Upper lobe of left lung (tissue), 6 donors: Measurements from ENCODE around the gene DUSP15. TPM values are rescaled to one million over a fixed set of nuclear protein-coding genes. Genes with fewer than 3 reads are reported as not detected.

ENCODE experiments used
- ATAC-seq, 2 donors: fragments of 200-7000 bp; cut with Tn5 transposase; one replicate each; pipeline ENCODE4 v1.9.1; 2022; ENCODE audit warnings: mild to moderate bottlenecking in 2 of 2, moderate library complexity in 2 of 2; ENCODE audit not compliant: low FRiP score in 2 of 2
- DNase-seq, 2 donors: peaks; one replicate each; pipeline ENCODE4 v3.0.0-alpha.2; 2019 to 2020
- H3K27ac ChIP-seq, 4 donors: fragments of 200-600 bp; sonication (generic); one replicate each; pipeline ENCODE4 v1.5.1; 2016 to 2019
- H3K27me3 ChIP-seq, 4 donors: fragments of 200-600 bp; sonication (generic); one replicate each; pipeline ENCODE4 v1.5.1; 2017 to 2019
- H3K36me3 ChIP-seq, 4 donors: fragments of 200-600 bp; sonication (generic); one replicate each; pipeline ENCODE4 v1.5.1; 2016 to 2019
- H3K4me1 ChIP-seq, 4 donors: fragments of 200-600 bp; sonication (generic); one replicate each; pipeline ENCODE4 v1.5.1; 2018 to 2019
- H3K4me3 ChIP-seq, 4 donors: fragments of 200-600 bp; sonication (generic); one replicate each; pipeline ENCODE4 v1.5.1; 2017 to 2019; ENCODE audit warnings: mild to moderate bottlenecking in 2 of 4, moderate library complexity in 1 of 4
- H3K9me3 ChIP-seq, 4 donors: fragments of 200-600 bp; sonication (generic); one replicate each; pipeline ENCODE4 v1.5.1; 2018 to 2019
- EP300 ChIP-seq, 4 donors: sonication (generic); formaldehyde crosslinking; IDR thresholded peaks; one replicate each; pipeline ENCODE4 v1.5.1; 2017; ENCODE audit warnings: antibody characterized with exemption in 4 of 4, control low read depth in 2 of 4
- POLR2A ChIP-seq, 4 donors: fragments of 450-650 bp; IDR thresholded peaks; one replicate each; pipeline ENCODE4 v1.5.1; 2016 to 2017; ENCODE audit warnings: antibody characterized with exemption in 4 of 4, mild to moderate bottlenecking in 2 of 4
- POLR2AphosphoS5 ChIP-seq, 2 donors: sonication (generic); formaldehyde crosslinking; IDR thresholded peaks; one replicate each; pipeline ENCODE4 v1.5.1; 2017; ENCODE audit warnings: antibody characterized with exemption in 2 of 2
- WGBS, 2 donors: methylation state at CpG; one replicate each; pipeline ENCODE4 v1.1.5; 2017 to 2018; 5-methylcytosine and 5-hydroxymethylcytosine counted together
- total RNA-seq, 6 donors: library from RNA; depleted of rRNA in 4 of 6; stranded (reverse); fragments of >200 nt in 4 of 6; gene quantifications; one replicate each; pipeline versions ENCODE4 v1.1.0 to v1.2.1, GENCODE V29; 2016 to 2021
- TF ChIP-seq, protein P1 (sequence below), 6 experiments: fragments of 450-650 bp in 4 of 6; fragments of 200-600 bp in 2 of 6; sonication (generic) in 2 of 6; IDR thresholded peaks; one replicate each; pipeline ENCODE4 v1.5.1; 2016 to 2019; ENCODE audit warnings: antibody characterized with exemption in 6 of 6
- donor health status: DM: no; HTN: no; CAD: no; lungs with moderate emphysema.
- donor health status: DM: no; HTN: yes; CAD: no; lungs with severe emphysema.

The DUSP15 gene
- total RNA-seq, 6 donors from 2014 or later = 0.69 to 1.7 (median 1.1) TPM; not detected in 1

DNA sequence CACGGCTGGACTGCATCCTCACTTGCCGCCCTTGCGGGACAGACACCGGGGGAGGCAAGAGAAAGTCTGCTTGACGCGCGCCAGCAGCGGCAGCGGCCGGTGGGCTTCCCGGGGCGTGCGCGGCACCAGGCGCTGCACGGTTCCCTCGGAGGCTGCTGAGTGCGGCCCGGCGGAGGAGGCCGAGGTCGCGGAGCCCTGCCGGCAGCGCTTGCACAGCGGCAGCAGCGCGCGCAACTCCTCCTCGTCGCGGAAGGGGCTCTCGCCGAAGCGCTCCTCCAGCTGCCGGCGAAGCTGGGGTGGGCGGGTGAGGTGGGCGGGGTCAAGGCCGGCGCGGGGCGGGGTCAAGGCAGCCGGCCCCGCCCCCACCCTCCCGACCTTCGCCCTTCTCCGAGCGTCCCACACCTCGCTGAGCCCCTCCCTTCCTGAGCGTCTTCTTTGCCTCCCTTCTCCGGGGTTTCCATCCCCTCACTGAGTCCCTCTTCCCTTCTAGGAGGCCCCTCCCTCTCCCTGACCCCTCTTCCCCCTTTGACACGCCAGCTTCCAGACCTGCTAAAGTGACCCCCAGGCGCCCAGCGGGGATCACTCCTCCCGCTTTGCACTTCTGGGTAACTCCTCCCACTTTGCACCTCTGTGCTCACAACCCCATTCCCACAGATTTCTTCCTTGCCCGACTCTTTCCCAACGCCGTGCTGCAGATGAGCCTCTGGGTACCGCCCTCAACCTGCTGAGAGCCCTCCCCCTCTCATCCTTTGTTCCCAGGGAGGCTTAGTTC is 8.8 kb downstream of the DUSP15 start:
- Histone ChIP-seq H3K9me3 (no peaks in the 10 kb centered on the region), H3K27me3 (peaks cover 0 to 11% (median 6%) of the 10 kb centered on the region in 4 donors), H3K36me3 (no peaks in the 10 kb centered on the region), H3K27ac (peak overlapping the region in 1 of 4 donors; percentile 18), H3K4me3 (peak overlapping the region; percentile 15 to 73 (median 54)), H3K4me1 (peaks cover 16 to 17% (median 16%) of the 10 kb centered on the region in 4 donors)
- peak; percentile 38 to 92 for DNase-seq
- 17 to 22% methylated on average over 13 to 28 of the region's 60 CpGs for WGBS, 2 donors
- TF ChIP-seq POLR2A (IDR thresholded peaks at IDR 0.05) (no peak), EP300 (IDR thresholded peaks at IDR 0.05) (no peak), POLR2AphosphoS5 (IDR thresholded peaks at IDR 0.05) (no peak)
- TF ChIP-seq, protein P1, sequence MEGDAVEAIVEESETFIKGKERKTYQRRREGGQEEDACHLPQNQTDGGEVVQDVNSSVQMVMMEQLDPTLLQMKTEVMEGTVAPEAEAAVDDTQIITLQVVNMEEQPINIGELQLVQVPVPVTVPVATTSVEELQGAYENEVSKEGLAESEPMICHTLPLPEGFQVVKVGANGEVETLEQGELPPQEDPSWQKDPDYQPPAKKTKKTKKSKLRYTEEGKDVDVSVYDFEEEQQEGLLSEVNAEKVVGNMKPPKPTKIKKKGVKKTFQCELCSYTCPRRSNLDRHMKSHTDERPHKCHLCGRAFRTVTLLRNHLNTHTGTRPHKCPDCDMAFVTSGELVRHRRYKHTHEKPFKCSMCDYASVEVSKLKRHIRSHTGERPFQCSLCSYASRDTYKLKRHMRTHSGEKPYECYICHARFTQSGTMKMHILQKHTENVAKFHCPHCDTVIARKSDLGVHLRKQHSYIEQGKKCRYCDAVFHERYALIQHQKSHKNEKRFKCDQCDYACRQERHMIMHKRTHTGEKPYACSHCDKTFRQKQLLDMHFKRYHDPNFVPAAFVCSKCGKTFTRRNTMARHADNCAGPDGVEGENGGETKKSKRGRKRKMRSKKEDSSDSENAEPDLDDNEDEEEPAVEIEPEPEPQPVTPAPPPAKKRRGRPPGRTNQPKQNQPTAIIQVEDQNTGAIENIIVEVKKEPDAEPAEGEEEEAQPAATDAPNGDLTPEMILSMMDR (IDR thresholded peaks at IDR 0.05) = no peak
- ATAC-seq = peak in 1 of 2 donors; percentile 88

DNA sequence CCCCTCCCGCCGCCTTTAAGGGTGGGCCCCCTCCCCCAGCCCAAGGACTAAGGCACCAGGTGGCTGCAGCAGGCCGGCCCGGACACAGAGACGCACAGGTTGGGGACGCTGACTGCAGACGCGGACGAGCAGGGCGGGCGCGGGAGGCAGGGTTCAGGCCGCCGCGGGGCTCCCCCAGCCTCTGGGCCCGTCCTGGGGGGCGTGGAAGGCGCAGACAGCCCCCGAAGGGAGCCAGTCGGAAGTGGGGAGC is 9.3 kb downstream of the DUSP15 start:
- Histone ChIP-seq H3K27me3 (peaks cover 0 to 11% (median 6%) of the 10 kb centered on the region in 4 donors), H3K4me3 (peak overlapping the region; percentile 15 to 73 (median 54)), H3K36me3 (no peaks in the 10 kb centered on the region), H3K4me1 (peaks cover 16 to 17% (median 16%) of the 10 kb centered on the region in 4 donors), H3K9me3 (no peaks in the 10 kb centered on the region), H3K27ac (peak overlapping the region in 1 of 4 donors; percentile 18)
- 3% methylated on average over 6 to 7 of the region's 20 CpGs for WGBS, 2 donors
- TF ChIP-seq POLR2A (IDR thresholded peaks at IDR 0.05) (no peak), EP300 (IDR thresholded peaks at IDR 0.05) (no peak), POLR2AphosphoS5 (IDR thresholded peaks at IDR 0.05) (no peak)
- TF ChIP-seq, protein P1 (IDR thresholded peaks at IDR 0.05) = no peak
- ATAC-seq (peak in 1 of 2 donors; percentile 23), DNase-seq (peak in 1 of 2 donors; percentile 86)

DNA sequence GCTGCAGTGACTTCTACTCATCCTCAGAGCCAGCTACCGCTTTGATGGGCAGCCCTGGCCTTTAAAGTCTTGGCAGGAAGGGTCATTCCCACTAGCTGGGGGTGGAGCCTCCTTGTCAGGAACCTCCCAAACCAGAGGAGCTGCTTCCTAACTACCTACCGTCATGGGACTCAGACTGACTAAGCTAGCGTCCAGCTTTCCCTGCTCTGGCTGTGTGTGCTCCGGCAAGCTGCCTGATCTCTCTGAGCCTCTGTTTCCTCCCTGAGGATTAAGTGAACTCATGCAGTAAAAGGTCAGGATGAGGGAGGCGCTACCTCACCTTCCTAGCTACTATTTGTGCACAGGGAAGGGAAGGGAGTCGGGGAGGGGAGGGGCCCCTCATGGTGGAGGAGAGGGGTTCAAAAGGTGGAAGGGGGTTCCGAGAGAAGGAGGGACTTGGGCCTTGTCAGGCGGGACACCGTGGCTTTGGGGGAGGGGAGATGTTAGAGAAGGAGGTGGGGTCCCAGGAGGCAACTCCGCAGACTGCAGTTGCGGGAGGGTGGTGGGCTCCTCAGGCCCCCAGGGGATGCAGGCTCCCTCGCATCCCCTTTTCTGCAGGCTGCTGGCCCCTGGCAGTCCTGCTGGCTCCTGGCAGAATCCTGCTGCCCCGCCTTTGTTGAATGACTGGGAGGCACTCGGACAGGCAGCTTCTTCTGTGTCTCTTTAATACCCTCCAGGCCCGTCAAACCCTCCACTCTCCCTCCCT is 9.8 kb downstream of the DUSP15 start:
- peak in 1 of 2 donors; percentile 64 for ATAC-seq
- peaks cover 0 to 11% (median 6%) of the 10 kb centered on the region in 4 donors for H3K27me3 ChIP-seq
- peak overlapping the region in 3 of 4 donors; percentile 49 to 73 (median 58) for H3K4me3 ChIP-seq

DNA sequence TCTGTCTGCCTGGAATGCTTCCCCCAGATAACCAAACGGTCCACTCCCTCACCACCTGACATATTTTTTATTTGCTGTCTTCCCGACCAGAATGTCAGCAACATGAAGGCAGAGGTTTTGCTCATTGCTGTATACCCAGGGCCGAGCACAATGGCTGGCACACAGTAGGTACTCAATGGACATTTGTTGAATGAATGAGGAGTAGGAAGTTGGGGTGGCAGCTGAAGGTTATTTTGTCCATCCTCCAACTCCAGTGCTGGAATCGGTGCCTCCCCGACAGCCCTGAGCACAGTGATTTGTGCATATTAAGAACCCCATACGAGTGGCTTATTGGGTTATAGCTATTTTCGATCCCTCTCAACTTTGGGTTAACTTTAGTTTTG is 10.3 kb downstream of the DUSP15 start:
- DNase-seq = no peak
- peaks cover 16 to 17% (median 16%) of the 10 kb centered on the region in 4 donors for H3K4me1 ChIP-seq
- no peak overlapping the region for H3K4me3 ChIP-seq
- H3K36me3 ChIP-seq = no peaks in the 10 kb centered on the region
- peaks cover 0 to 11% (median 6%) of the 10 kb centered on the region in 4 donors for H3K27me3 ChIP-seq
- no peak overlapping the region for H3K27ac ChIP-seq
- no peak for ATAC-seq
- 65 to 66% methylated on average over 6 to 7 of the region's 7 CpGs for WGBS, 2 donors
- TF ChIP-seq POLR2AphosphoS5 (IDR thresholded peaks at IDR 0.05) (no peak), POLR2A (IDR thresholded peaks at IDR 0.05) (no peak)
- TF ChIP-seq, protein P1 (IDR thresholded peaks at IDR 0.05) = no peak
- no peaks in the 10 kb centered on the region for H3K9me3 ChIP-seq

More for the DNA sequence above, 9.8 kb downstream of the DUSP15 start:
- Histone ChIP-seq H3K4me1 (peaks cover 16 to 17% (median 16%) of the 10 kb centered on the region in 4 donors), H3K27ac (no peak overlapping the region), H3K36me3 (no peaks in the 10 kb centered on the region), H3K9me3 (no peaks in the 10 kb centered on the region)
- DNase-seq = no peak
- WGBS, 2 donors = 23% methylated on average over 11 to 15 of the region's 15 CpGs
- TF ChIP-seq EP300 (IDR thresholded peaks at IDR 0.05) (no peak), POLR2AphosphoS5 (IDR thresholded peaks at IDR 0.05) (no peak), POLR2A (IDR thresholded peaks at IDR 0.05) (no peak)
- TF ChIP-seq, protein P1 (IDR thresholded peaks at IDR 0.05) = no peak
